Measurements from ENCODE around the gene YAP1.

YAP1 gene

GRCh38 chr11:102117472-102118113, 7.3 kb downstream of the YAP1 start:
- ATAC-seq: no peak

GRCh38 chr11:102118937-102119336, 8.7 kb downstream of the YAP1 start:
- no peak for ATAC-seq

GRCh38 chr11:102119997-102120396, 9.8 kb downstream of the YAP1 start:
- ATAC-seq: no peak

GRCh38 chr11:102120437-102120973, 10.3 kb downstream of the YAP1 start:
- no peak for ATAC-seq

GRCh38 chr11:102121329-102121728, 11.1 kb downstream of the YAP1 start:
- ATAC-seq: no peak

- no peak for ATAC-seq
Observed at GRCh38 chr11:102134597-102134996, 24.4 kb downstream of the YAP1 start.

GRCh38 chr11:102135256-102135655, 25.0 kb downstream of the YAP1 start:
- ATAC-seq: no peak

GRCh38 chr11:102138223-102138622, 28.0 kb downstream of the YAP1 start:
- ATAC-seq: no peak

- no peak for ATAC-seq
Observed at GRCh38 chr11:102138670-102139069, 28.4 kb downstream of the YAP1 start.

- no peak for ATAC-seq
Observed at GRCh38 chr11:102139081-102139498, 28.8 kb downstream of the YAP1 start.

- ATAC-seq: no peak
Observed at GRCh38 chr11:102142333-102142732, 32.1 kb downstream of the YAP1 start.

- ATAC-seq: no peak
Observed at GRCh38 chr11:102143867-102144266, 33.6 kb downstream of the YAP1 start.

- ATAC-seq: no peak
Observed at GRCh38 chr11:102144357-102145355, 34.4 kb downstream of the YAP1 start.

- ATAC-seq: no peak
Observed at GRCh38 chr11:102147015-102147414, 36.8 kb downstream of the YAP1 start.

- no peak for ATAC-seq
Observed at GRCh38 chr11:102147632-102148031, 37.4 kb downstream of the YAP1 start.

- no peak for ATAC-seq
Observed at GRCh38 chr11:102148059-102148458, 37.8 kb downstream of the YAP1 start.

- no peak for ATAC-seq
Observed at GRCh38 chr11:102151784-102152525, 41.7 kb downstream of the YAP1 start.

GRCh38 chr11:102153082-102153481, 42.8 kb downstream of the YAP1 start:
- ATAC-seq: no peak

GRCh38 chr11:102154806-102155205, 44.6 kb downstream of the YAP1 start:
- no peak for ATAC-seq

GRCh38 chr11:102155676-102156075, 45.4 kb downstream of the YAP1 start:
- no peak for ATAC-seq

- ATAC-seq: no peak
Observed at GRCh38 chr11:102157219-102157618, 47.0 kb downstream of the YAP1 start.

GRCh38 chr11:102158164-102158735, 48.0 kb downstream of the YAP1 start:
- ATAC-seq: no peak

- ATAC-seq: no peak
Observed at GRCh38 chr11:102163368-102163767, 53.1 kb downstream of the YAP1 start.
